RPMI8226 (cell line): Measurements from ENCODE around the gene PABPC1L.
A peak's percentile ranks its signal among the peaks of the same experiment; 100 is the strongest.
"Not testable (repeated sequence)": the region's sequence is repeated elsewhere in the genome, so short reads cannot be mapped to it uniquely, and the experiment has no call there.

Experiments used
- DNase-seq: peaks from one replicate; pipeline ENCODE4 v3.0.0-alpha.2; 2015

PABPC1L gene

GRCh38 chr20:44909872-44910689 lies at the start of gene PABPC1L:
TSS of gene PABPC1L (plus strand) at chr20:44910060. CDS start at chr20:44910144, 84 bp downstream.
- peak; percentile 83 for DNase-seq

- no peak for DNase-seq
These were observed 48.3 kb upstream of the PABPC1L start for GRCh38 chr20:44861531-44862006.

- no peak for DNase-seq
These were observed 47.6 kb upstream of the PABPC1L start for GRCh38 chr20:44862286-44862685.

GRCh38 chr20:44863365-44864084 lies 46.3 kb upstream of the PABPC1L start:
- DNase-seq = not testable (repeated sequence)

GRCh38 chr20:44864493-44864892 lies 45.4 kb upstream of the PABPC1L start:
- not testable (repeated sequence) for DNase-seq

GRCh38 chr20:44866703-44867335 lies 43.0 kb upstream of the PABPC1L start:
- no peak for DNase-seq

GRCh38 chr20:44869471-44869870 lies 40.4 kb upstream of the PABPC1L start:
- no peak for DNase-seq

- not testable (repeated sequence) for DNase-seq
These were observed 27.5 kb upstream of the PABPC1L start for GRCh38 chr20:44882360-44882759.

GRCh38 chr20:44883214-44883902 lies 26.5 kb upstream of the PABPC1L start:
- no peak for DNase-seq

GRCh38 chr20:44884907-44885391 lies 24.9 kb upstream of the PABPC1L start:
- no peak for DNase-seq

- DNase-seq = peak; percentile 99
These were observed 24.2 kb upstream of the PABPC1L start, which contains the start of gene YWHAB for GRCh38 chr20:44885392-44886265. TSS of gene YWHAB (plus strand) at chr20:44885705. CDS start at chr20:44901534, 15,829 bp downstream.

GRCh38 chr20:44886266-44886651 lies 23.6 kb upstream of the PABPC1L start:
- DNase-seq = no peak

- no peak for DNase-seq
These were observed 23.0 kb upstream of the PABPC1L start for GRCh38 chr20:44886828-44887227.

- no peak for DNase-seq
These were observed 22.4 kb upstream of the PABPC1L start for GRCh38 chr20:44887466-44887865.

GRCh38 chr20:44888226-44889103 lies 21.4 kb upstream of the PABPC1L start:
- DNase-seq = no peak

- no peak for DNase-seq
These were observed 18.0 kb upstream of the PABPC1L start for GRCh38 chr20:44891826-44892225.

GRCh38 chr20:44894959-44895358 lies 14.9 kb upstream of the PABPC1L start:
- no peak for DNase-seq

GRCh38 chr20:44896583-44896982 lies 13.3 kb upstream of the PABPC1L start:
- DNase-seq = no peak

- DNase-seq = no peak
These were observed 12.7 kb upstream of the PABPC1L start for GRCh38 chr20:44897133-44897532.

GRCh38 chr20:44900231-44900854 lies 9.5 kb upstream of the PABPC1L start:
- DNase-seq = no peak
